Endothelial cell of umbilical vein (primary cell): ENCODE measurements around the gene MTRF1. TPM values are rescaled to one million over a fixed set of nuclear protein-coding genes. Genes with fewer than 3 reads are reported as not detected.

Experiments used
- BruUV-seq: library from RNA; stranded (reverse); fragments of 400-500 nt; replicated peaks from 2 replicates; lab custom pipeline; 2021; lab: Mats Ljungman, UMichigan
- CTCF ChIA-PET: fragments of 300-600, 350-600 bp; sonication (Branson Sonifier 250); formaldehyde crosslinking; loops from one replicate; lab custom pipeline; 2021; ENCODE audit warnings: antibody characterized with exemption, inconsistent platforms; lab: Charles Lee
- POLR2A ChIA-PET: fragments of 300-600, 350-600 bp; sonication (Branson Sonifier 250); formaldehyde crosslinking; loops from one replicate; lab custom pipeline; 2021; ENCODE audit warnings: antibody characterized with exemption, inconsistent platforms; lab: Charles Lee
- DNase-seq: peaks from one replicate; pipeline ENCODE4 v3.0.0-alpha.2; 2011; ENCODE audit warnings: low read depth, low spot score
- FAIRE-seq: peaks from 2 replicates; lab custom pipeline; 2011; peaks lifted over from hg19 to GRCh38; lab: Jason Lieb, UNC
- H2AFZ ChIP-seq: 2 replicates; pipeline ENCODE4 v1.6.0; 2012; ENCODE audit warnings: low read depth, low read length, control low read depth, inconsistent platforms
- H3K27ac ChIP-seq: 2 replicates; pipeline ENCODE4 v1.5.1; 2011; ENCODE audit warnings: low read depth, mild to moderate bottlenecking, control low read depth, low read length, moderate library complexity; ENCODE audit not compliant: insufficient read depth
- H3K27me3 ChIP-seq, 2 experiments: 2 replicates each; pipeline versions ENCODE4 v1.6.0 to v1.6.1; 2011; ENCODE audit warnings: low read length in 2 of 2, mixed read lengths in 1 of 2; ENCODE audit not compliant: control insufficient read depth in 2 of 2, insufficient read depth in 2 of 2
- H3K36me3 ChIP-seq, 2 experiments: 2 replicates in 1 of 2; 3 replicates in 1 of 2; pipeline ENCODE4 v1.5.1; 2011; ENCODE audit warnings: low read length in 2 of 2, mild to moderate bottlenecking in 1 of 2, moderate library complexity in 1 of 2; ENCODE audit not compliant: control insufficient read depth in 2 of 2, insufficient read depth in 2 of 2; ENCODE audit errors: extremely low read depth in 1 of 2
- H3K4me1 ChIP-seq: 3 replicates; pipeline ENCODE4 v1.5.1; 2011; ENCODE audit warnings: mild to moderate bottlenecking, low read length; ENCODE audit not compliant: control insufficient read depth, insufficient read depth; ENCODE audit errors: extremely low read depth
- H3K4me2 ChIP-seq: 2 replicates; pipeline ENCODE4 v1.6.1; 2011; ENCODE audit warnings: low read length, control low read depth, mixed read lengths; ENCODE audit not compliant: insufficient read depth
- H3K4me3 ChIP-seq, 3 experiments: fragments of 200-600 bp in 1 of 3; sonication (generic), shearing (Covaris generic) in 1 of 3; replicated peaks in 1 of 3; 2 replicates each; pipeline ENCODE4 v1.5.1; 2011 to 2016; ENCODE audit warnings: control low read depth in 3 of 3, low read length in 3 of 3, mild to moderate bottlenecking in 2 of 3, inconsistent platforms in 1 of 3, low read depth in 1 of 3, moderate library complexity in 1 of 3; ENCODE audit not compliant: insufficient read depth in 1 of 3
- H3K79me2 ChIP-seq: 2 replicates; pipeline ENCODE4 v1.6.0; 2012; ENCODE audit warnings: low read length, inconsistent platforms; ENCODE audit not compliant: control insufficient read depth, insufficient read depth
- H3K9ac ChIP-seq: replicated peaks from 2 replicates; pipeline ENCODE3; 2011; ENCODE audit warnings: low read length, control low read depth; ENCODE audit not compliant: insufficient read depth; ENCODE audit errors: extremely low read depth
- H3K9me1 ChIP-seq: replicated peaks from 3 replicates; pipeline ENCODE4 v1.6.0; 2011; ENCODE audit warnings: mild to moderate bottlenecking, low read length; ENCODE audit not compliant: control insufficient read depth, insufficient read depth; ENCODE audit errors: extremely low read depth
- H3K9me3 ChIP-seq: replicated peaks from 2 replicates; pipeline ENCODE4 v1.5.1; 2012; ENCODE audit warnings: low read length, inconsistent platforms; ENCODE audit not compliant: control insufficient read depth, insufficient read depth
- H4K20me1 ChIP-seq: replicated peaks from 2 replicates; pipeline ENCODE3; 2011; ENCODE audit warnings: mild to moderate bottlenecking, low read length; ENCODE audit not compliant: control insufficient read depth, insufficient read depth; ENCODE audit errors: extremely low read depth
- CTCF ChIP-seq, 2 donors: IDR thresholded peaks; 1 replicate in 1 of 2; 2 replicates in 1 of 2; pipeline ENCODE4 v1.5.1; 2011; ENCODE audit warnings: low read length in 2 of 2, mild to moderate bottlenecking in 2 of 2, moderate library complexity in 2 of 2, control low read depth in 1 of 2, inconsistent platforms in 1 of 2, low read depth in 1 of 2; ENCODE audit not compliant: insufficient read depth in 1 of 2; ENCODE audit errors: extremely low read depth in 1 of 2
- EZH2 ChIP-seq: IDR thresholded peaks from 2 replicates; pipeline ENCODE4 v1.6.1; 2012; ENCODE audit warnings: borderline replicate concordance, low read depth, mild to moderate bottlenecking, moderate library complexity, low read length, inconsistent platforms; ENCODE audit not compliant: severe bottlenecking
- FOS ChIP-seq: IDR thresholded peaks from 2 replicates; pipeline ENCODE4 v1.6.1; 2011; ENCODE audit warnings: mild to moderate bottlenecking, low read length, moderate library complexity, borderline replicate concordance; ENCODE audit not compliant: insufficient read depth
- GATA2 ChIP-seq: IDR thresholded peaks from 2 replicates; pipeline ENCODE4 v1.7.0; 2011; ENCODE audit warnings: low read depth, mild to moderate bottlenecking, moderate library complexity, mixed read lengths, low read length; ENCODE audit not compliant: insufficient read length, insufficient read depth
- JUN ChIP-seq: IDR thresholded peaks from 2 replicates; pipeline ENCODE4 v1.6.1; 2011; ENCODE audit warnings: borderline replicate concordance, low read depth; ENCODE audit not compliant: insufficient read length, insufficient read depth
- MAX ChIP-seq: IDR thresholded peaks from 2 replicates; pipeline ENCODE4 v1.6.1; 2011; ENCODE audit not compliant: insufficient read depth, insufficient read length
- MYC ChIP-seq: IDR thresholded peaks from one replicate; pipeline ENCODE4 v1.6.1; 2011; ENCODE audit warnings: mild to moderate bottlenecking, low read depth, low read length
- POLR2A ChIP-seq: IDR thresholded peaks from 2 replicates; pipeline ENCODE4 v1.6.1; 2012; ENCODE audit warnings: low read depth, mild to moderate bottlenecking, control low read depth, low read length
- POLR2AphosphoS5 ChIP-seq: IDR thresholded peaks from 2 replicates; pipeline ENCODE4 v1.6.1; 2012; ENCODE audit warnings: low read depth, mild to moderate bottlenecking, control low read depth, low read length, moderate library complexity; ENCODE audit not compliant: insufficient read depth
- dilution Hi-C: fragments of 300-500 bp; cut with MboI; formaldehyde crosslinking; loops from one replicate; pipeline ENCODE4 v1.15.0; 2019; ENCODE audit warnings: low sequenced_read_pairs; ENCODE audit not compliant: extremely low pct_ligation_motif_present
- intact Hi-C: fragments of 100-400 bp; cut with micrococcal nuclease; formaldehyde crosslinking; loops from one replicate; pipeline ENCODE4 v1.10.0; 2022
- polyA plus RNA-seq, 4 experiments: library from polyadenylated mRNA; depleted of rRNA in 3 of 4; stranded (reverse) in 3 of 4; unstranded in 1 of 4; fragments of >200 nt; gene quantifications; 2 replicates each; pipeline versions ENCODE4 v1.2.1 to v1.2.3, GENCODE V29; 2011 to 2012; ENCODE audit warnings: missing spikeins in 1 of 4
- total RNA-seq: library from RNA; stranded (reverse); gene quantifications from 2 replicates; pipeline ENCODE4 v1.2.3, GENCODE V29; 2021

Gene MTRF1
- total and polyA plus RNA-seq, 2 donors (not counting 3 experiments of a cell fraction or from before 2014, with no cell fraction given): 8.0 to 16.3 TPM

- H3K9ac ChIP-seq: no peak overlapping the region
Measured at GRCh38 chr13:41289463-41289881, 26.1 kb upstream of the MTRF1 start.

More at GRCh38 chr13:41289463-41289881, 26.1 kb upstream of the MTRF1 start:
- TF ChIP-seq MAX: no peak
- TF ChIP-seq CTCF (IDR thresholded peaks at IDR 0.05; ENCODE audit: extremely low read depth in 1 of 2, insufficient read depth in 1 of 2, low read depth in 1 of 2, low read length in 2 of 2): no peak
- no peak for TF ChIP-seq POLR2AphosphoS5
- no peak for TF ChIP-seq MYC
- TF ChIP-seq JUN: no peak
- no peak for TF ChIP-seq POLR2A
- TF ChIP-seq EZH2: no peak
- no peak for TF ChIP-seq FOS
- no peak for TF ChIP-seq GATA2
- ChIA-PET CTCF (interaction anchor here (1.6 kb wide), 1 partner anchor 10 kb away, joined by 3 read pairs; no protein-coding TSS in a partner anchor), POLR2A (no interaction called here)
- BruUV-seq: no TSS peak
- no peaks in the 10 kb centered on the region for H3K9me3 ChIP-seq
- intact Hi-C loops: no loop called here
- H3K27me3 ChIP-seq: no peaks in the 10 kb centered on the region
- no peaks in the 10 kb centered on the region for H4K20me1 ChIP-seq
- peaks cover 3% of the 10 kb centered on the region for H3K4me1 ChIP-seq
- H3K9me1 ChIP-seq: no peaks in the 10 kb centered on the region
- FAIRE-seq (no peak), DNase-seq (no peak)
- no peaks in the 10 kb centered on the region for H3K79me2 ChIP-seq
- H3K36me3 ChIP-seq: no peaks in the 10 kb centered on the region
- H3K4me2 ChIP-seq: no peak overlapping the region
- H3K27ac ChIP-seq: no peak overlapping the region
- no peak overlapping the region for H3K4me3 ChIP-seq
- no peak overlapping the region for H2AFZ ChIP-seq
- dilution Hi-C loops: no loop called here
